LNCAP (cell line): ENCODE measurements around the gene ASPA.

Experiments used
- TF ChIP-seq, protein P1 (sequence below): fragments of 450-650 bp; IDR thresholded peaks from 2 replicates; pipeline ENCODE4 v1.5.1; 2017; ENCODE audit warnings: mild to moderate bottlenecking

ASPA gene

GRCh38 chr17:3527468-3527867 lies 51.7 kb downstream of the ASPA start:
- TF ChIP-seq, protein P1, sequence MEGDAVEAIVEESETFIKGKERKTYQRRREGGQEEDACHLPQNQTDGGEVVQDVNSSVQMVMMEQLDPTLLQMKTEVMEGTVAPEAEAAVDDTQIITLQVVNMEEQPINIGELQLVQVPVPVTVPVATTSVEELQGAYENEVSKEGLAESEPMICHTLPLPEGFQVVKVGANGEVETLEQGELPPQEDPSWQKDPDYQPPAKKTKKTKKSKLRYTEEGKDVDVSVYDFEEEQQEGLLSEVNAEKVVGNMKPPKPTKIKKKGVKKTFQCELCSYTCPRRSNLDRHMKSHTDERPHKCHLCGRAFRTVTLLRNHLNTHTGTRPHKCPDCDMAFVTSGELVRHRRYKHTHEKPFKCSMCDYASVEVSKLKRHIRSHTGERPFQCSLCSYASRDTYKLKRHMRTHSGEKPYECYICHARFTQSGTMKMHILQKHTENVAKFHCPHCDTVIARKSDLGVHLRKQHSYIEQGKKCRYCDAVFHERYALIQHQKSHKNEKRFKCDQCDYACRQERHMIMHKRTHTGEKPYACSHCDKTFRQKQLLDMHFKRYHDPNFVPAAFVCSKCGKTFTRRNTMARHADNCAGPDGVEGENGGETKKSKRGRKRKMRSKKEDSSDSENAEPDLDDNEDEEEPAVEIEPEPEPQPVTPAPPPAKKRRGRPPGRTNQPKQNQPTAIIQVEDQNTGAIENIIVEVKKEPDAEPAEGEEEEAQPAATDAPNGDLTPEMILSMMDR = no peak

GRCh38 chr17:3527896-3528295 lies 52.1 kb downstream of the ASPA start:
- TF ChIP-seq, protein P1 = no peak

GRCh38 chr17:3528403-3528851 lies 52.6 kb downstream of the ASPA start:
- TF ChIP-seq, protein P1 = no peak

DNA sequence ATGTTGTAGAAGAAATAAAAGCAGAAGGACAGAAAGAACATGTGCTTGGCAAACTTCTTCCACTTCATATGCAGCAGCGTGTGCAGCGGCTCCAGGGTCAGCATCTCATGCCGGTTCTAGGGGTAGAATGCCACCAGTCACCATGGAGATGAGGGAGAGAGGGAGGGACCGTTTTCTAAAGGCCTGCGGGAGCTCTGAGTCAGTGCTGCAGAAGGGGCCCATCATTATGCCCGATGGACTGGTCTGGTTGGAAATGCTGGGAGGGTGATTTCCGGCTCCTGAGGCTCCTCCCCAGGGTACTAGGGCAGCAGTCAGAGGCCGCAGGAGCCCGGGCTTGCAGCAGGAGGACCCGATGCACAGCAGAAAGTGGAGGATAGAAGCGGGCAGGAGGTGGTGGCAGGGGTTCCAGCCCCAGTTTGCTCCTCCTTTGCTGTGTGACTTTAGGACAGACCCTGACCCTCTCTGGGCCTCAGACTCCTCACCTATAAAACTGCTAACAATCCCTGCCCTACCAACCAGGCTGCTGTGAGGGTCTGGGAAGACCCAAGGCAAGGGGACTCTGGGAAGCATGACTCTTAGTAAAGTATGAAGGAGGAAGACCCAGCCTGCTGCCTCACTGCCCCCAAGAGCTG lies 53.2 kb downstream of the ASPA start:
- TF ChIP-seq, protein P1 = no peak

GRCh38 chr17:3529817-3530741 lies 54.3 kb downstream of the ASPA start:
- TF ChIP-seq, protein P1 = no peak

GRCh38 chr17:3531266-3532101 lies 55.7 kb downstream of the ASPA start:
- TF ChIP-seq, protein P1 = no peak
